Adrenal gland (tissue), 5 donors: ENCODE data around the gene ABI3BP.

Experiments used
- POLR2A ChIP-seq, 2 donors: fragments of 450-650 bp; IDR thresholded peaks; one replicate each; pipeline ENCODE4 v1.6.1; 2017; ENCODE audit warnings: antibody characterized with exemption in 2 of 2, mild to moderate bottlenecking in 2 of 2, moderate library complexity in 1 of 2
- TF ChIP-seq, protein P1 (sequence below), 6 experiments: fragments of 450-650 bp in 4 of 6; fragments of 200-600 bp in 2 of 6; sonication (generic) in 1 of 6; IDR thresholded peaks; 1 replicate in 5 of 6; 2 replicates in 1 of 6; pipeline versions ENCODE4 v1.5.1 to v1.8.0; 2016 to 2021; ENCODE audit warnings: antibody characterized with exemption in 6 of 6, mild to moderate bottlenecking in 2 of 6, moderate library complexity in 1 of 6
- donor health status: DM: no; HTN: no; CAD: no.

DNA sequence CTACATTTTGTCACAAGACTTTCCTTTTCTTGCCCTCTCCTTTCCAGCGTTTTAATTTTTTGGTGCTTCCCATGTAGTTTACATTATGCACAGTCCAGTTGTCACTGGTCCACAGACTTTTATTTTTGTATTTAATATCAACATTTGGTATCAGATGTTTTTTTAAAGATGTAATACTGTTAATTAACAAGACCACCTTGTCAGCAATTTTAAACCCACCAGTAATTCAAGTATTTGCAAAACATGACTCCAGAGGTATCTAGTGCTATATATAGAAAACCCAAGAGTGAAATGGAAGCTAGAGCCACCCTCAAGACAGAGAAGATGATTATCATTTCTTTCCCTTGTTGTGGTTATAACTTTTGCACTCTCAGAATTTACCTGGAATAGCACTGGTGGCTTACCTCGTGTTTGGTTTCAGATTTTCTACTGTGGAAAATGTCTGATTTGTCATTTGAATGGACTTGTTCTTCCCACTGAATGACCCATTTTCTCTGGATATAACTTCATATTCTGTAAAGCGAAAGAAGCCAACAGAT lies 227.7 kb downstream of the ABI3BP start:
- TF ChIP-seq, protein P1, sequence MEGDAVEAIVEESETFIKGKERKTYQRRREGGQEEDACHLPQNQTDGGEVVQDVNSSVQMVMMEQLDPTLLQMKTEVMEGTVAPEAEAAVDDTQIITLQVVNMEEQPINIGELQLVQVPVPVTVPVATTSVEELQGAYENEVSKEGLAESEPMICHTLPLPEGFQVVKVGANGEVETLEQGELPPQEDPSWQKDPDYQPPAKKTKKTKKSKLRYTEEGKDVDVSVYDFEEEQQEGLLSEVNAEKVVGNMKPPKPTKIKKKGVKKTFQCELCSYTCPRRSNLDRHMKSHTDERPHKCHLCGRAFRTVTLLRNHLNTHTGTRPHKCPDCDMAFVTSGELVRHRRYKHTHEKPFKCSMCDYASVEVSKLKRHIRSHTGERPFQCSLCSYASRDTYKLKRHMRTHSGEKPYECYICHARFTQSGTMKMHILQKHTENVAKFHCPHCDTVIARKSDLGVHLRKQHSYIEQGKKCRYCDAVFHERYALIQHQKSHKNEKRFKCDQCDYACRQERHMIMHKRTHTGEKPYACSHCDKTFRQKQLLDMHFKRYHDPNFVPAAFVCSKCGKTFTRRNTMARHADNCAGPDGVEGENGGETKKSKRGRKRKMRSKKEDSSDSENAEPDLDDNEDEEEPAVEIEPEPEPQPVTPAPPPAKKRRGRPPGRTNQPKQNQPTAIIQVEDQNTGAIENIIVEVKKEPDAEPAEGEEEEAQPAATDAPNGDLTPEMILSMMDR (IDR thresholded peaks at IDR 0.05), result no peak
- no peak for TF ChIP-seq POLR2A (IDR thresholded peaks at IDR 0.05)
